Measurements from ENCODE around the gene PPL. TPM values are rescaled to one million over a fixed set of nuclear protein-coding genes. Genes with fewer than 3 reads are reported as not detected.

PPL gene
- total RNA-seq, 1 donor from 2014 or later = 14.9 TPM

Other genes with a start within 250 kb of the PPL start
- 52.8 TPM for gene NUDT16L1, start 243.6 kb downstream of the PPL start, total RNA-seq
- gene ANKS3, start 202.9 kb downstream of the PPL start, total RNA-seq = 9.1 TPM
- 1.2 TPM for gene DNAAF8, start 202.6 kb downstream of the PPL start, total RNA-seq
- 4.8 TPM for gene ZNF500, start 170.0 kb downstream of the PPL start, total RNA-seq
- not detected for gene SEPTIN12, start 148.8 kb downstream of the PPL start, total RNA-seq
- gene SMIM22, start 141.8 kb downstream of the PPL start, total RNA-seq = not detected
- gene ROGDI, start 134.5 kb downstream of the PPL start, total RNA-seq = 110 TPM
- 93.3 TPM for gene GLYR1, start 89.9 kb downstream of the PPL start, total RNA-seq
- gene UBN1, start 89.7 kb downstream of the PPL start, total RNA-seq = 42.1 TPM
- 26.2 TPM for gene SEC14L5, start 21.2 kb upstream of the PPL start, total RNA-seq
- gene NAGPA, start 96.8 kb upstream of the PPL start, total RNA-seq = 7.1 TPM
- 6.1 TPM for gene C16orf89, start 128.8 kb upstream of the PPL start, total RNA-seq
- 8.5 TPM for gene ALG1, start 134.7 kb upstream of the PPL start, total RNA-seq
- gene EEF2KMT, start 160.6 kb upstream of the PPL start, total RNA-seq = 4.8 TPM